Measurements from ENCODE around the gene ADAMTS3. TPM values are rescaled to one million over a fixed set of nuclear protein-coding genes. Genes with fewer than 3 reads are reported as not detected.

Gene ADAMTS3
- polyA plus RNA-seq, 1 donor from 2014 or later, result 0.20 TPM

GRCh38 chr4:72239487-72240116, 329.4 kb downstream of the ADAMTS3 start:
- Histone ChIP-seq H3K27ac (ENCODE audit: low read length) (no peak overlapping the region), H3K4me2 (ENCODE audit: low read length) (no peak overlapping the region), H3K27me3 (ENCODE audit: insufficient read depth, low read depth, low read length) (no peaks in the 10 kb centered on the region), H3K9me3 (ENCODE audit: low read length) (no peaks in the 10 kb centered on the region), H3K9ac (ENCODE audit: low read length) (no peak overlapping the region), H3K9me2 (ENCODE audit: insufficient read depth, low read length) (no peaks in the 10 kb centered on the region), H3K79me2 (replicated peaks; ENCODE audit: insufficient read depth, low read length) (no peaks in the 10 kb centered on the region), H2AFZ (ENCODE audit: low read depth, low read length) (no peak overlapping the region), H4K20me1 (ENCODE audit: insufficient read depth) (no peaks in the 10 kb centered on the region), H3K4me3 (ENCODE audit: low read length) (no peak overlapping the region), H3K36me3 (ENCODE audit: insufficient read depth, low read length) (no peaks in the 10 kb centered on the region), H3F3A (ENCODE audit: insufficient read depth, low read length, poor library complexity, severe bottlenecking) (no peaks in the 10 kb centered on the region)
- TF ChIP-seq EP300 (conservative IDR thresholded peaks at IDR 0.05; ENCODE audit: poor library complexity, severe bottlenecking), result no peak
- TF ChIP-seq MXI1 (conservative IDR thresholded peaks at IDR 0.05; ENCODE audit: poor library complexity, severe bottlenecking), result no peak
- no peak for TF ChIP-seq EZH2 (IDR thresholded peaks at IDR 0.05; ENCODE audit: borderline replicate concordance, insufficient read depth, low read length, poor library complexity, severe bottlenecking)
- no peak for TF ChIP-seq RAD21 (conservative IDR thresholded peaks at IDR 0.05)
- TF ChIP-seq TAF1 (IDR thresholded peaks at IDR 0.05; ENCODE audit: low read depth), result no peak
- no peak for TF ChIP-seq SMC3 (conservative IDR thresholded peaks at IDR 0.05; ENCODE audit: poor library complexity)
- no peak for TF ChIP-seq POLR2AphosphoS5 (IDR thresholded peaks at IDR 0.05)
- no peak for TF ChIP-seq REST (IDR thresholded peaks at IDR 0.05; ENCODE audit: borderline replicate concordance)
- TF ChIP-seq, protein P1, sequence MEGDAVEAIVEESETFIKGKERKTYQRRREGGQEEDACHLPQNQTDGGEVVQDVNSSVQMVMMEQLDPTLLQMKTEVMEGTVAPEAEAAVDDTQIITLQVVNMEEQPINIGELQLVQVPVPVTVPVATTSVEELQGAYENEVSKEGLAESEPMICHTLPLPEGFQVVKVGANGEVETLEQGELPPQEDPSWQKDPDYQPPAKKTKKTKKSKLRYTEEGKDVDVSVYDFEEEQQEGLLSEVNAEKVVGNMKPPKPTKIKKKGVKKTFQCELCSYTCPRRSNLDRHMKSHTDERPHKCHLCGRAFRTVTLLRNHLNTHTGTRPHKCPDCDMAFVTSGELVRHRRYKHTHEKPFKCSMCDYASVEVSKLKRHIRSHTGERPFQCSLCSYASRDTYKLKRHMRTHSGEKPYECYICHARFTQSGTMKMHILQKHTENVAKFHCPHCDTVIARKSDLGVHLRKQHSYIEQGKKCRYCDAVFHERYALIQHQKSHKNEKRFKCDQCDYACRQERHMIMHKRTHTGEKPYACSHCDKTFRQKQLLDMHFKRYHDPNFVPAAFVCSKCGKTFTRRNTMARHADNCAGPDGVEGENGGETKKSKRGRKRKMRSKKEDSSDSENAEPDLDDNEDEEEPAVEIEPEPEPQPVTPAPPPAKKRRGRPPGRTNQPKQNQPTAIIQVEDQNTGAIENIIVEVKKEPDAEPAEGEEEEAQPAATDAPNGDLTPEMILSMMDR (IDR thresholded peaks at IDR 0.05; ENCODE audit: poor library complexity, severe bottlenecking), result no peak
